HG03378 (cell line): ENCODE results near the gene ATP5F1A.

ENCODE experiments used
- ATAC-seq: cut with Tn5 transposase; IDR thresholded peaks from one replicate; pipeline ENCODE4 v1.9.1; 2021; ENCODE audit warnings: mild to moderate bottlenecking, moderate library complexity; ENCODE audit not compliant: unreplicated experiment

The ATP5F1A gene

GRCh38 chr18:46073474-46074331 is 24.4 kb downstream of the ATP5F1A start:
- no peak for ATAC-seq

GRCh38 chr18:46072959-46073358 is 25.1 kb downstream of the ATP5F1A start:
- no peak for ATAC-seq

- ATAC-seq, result no peak
Measured at GRCh38 chr18:46072376-46072867, 25.7 kb downstream of the ATP5F1A start.

GRCh38 chr18:46071653-46072375 is 26.3 kb downstream of the ATP5F1A start, which contains the start of gene PSTPIP2:
TSS of gene PSTPIP2 (minus strand) at chr18:46072260. CDS start at chr18:46072188, 72 bp downstream.
- no peak for ATAC-seq

GRCh38 chr18:46070815-46071652 is 27.1 kb downstream of the ATP5F1A start:
- no peak for ATAC-seq

- ATAC-seq, result no peak
Measured at GRCh38 chr18:46070232-46070631, 27.9 kb downstream of the ATP5F1A start.

GRCh38 chr18:46069524-46069923 is 28.6 kb downstream of the ATP5F1A start:
- ATAC-seq, result no peak

- no peak for ATAC-seq
Measured at GRCh38 chr18:46068763-46069162, 29.3 kb downstream of the ATP5F1A start.

- no peak for ATAC-seq
Measured at GRCh38 chr18:46067438-46068007, 30.6 kb downstream of the ATP5F1A start.

- ATAC-seq, result no peak
Measured at GRCh38 chr18:46062781-46063180, 35.3 kb downstream of the ATP5F1A start.

GRCh38 chr18:46061796-46062195 is 36.3 kb downstream of the ATP5F1A start:
- ATAC-seq, result no peak

GRCh38 chr18:46061387-46061786 is 36.7 kb downstream of the ATP5F1A start:
- ATAC-seq, result no peak

- no peak for ATAC-seq
Measured at GRCh38 chr18:46060359-46060841, 37.7 kb downstream of the ATP5F1A start.

GRCh38 chr18:46055838-46056230 is 42.3 kb downstream of the ATP5F1A start:
- peak; percentile 43 for ATAC-seq

- peak; percentile 66 for ATAC-seq
Measured at GRCh38 chr18:46054956-46055837, 42.9 kb downstream of the ATP5F1A start.

GRCh38 chr18:46053368-46054095 is 44.6 kb downstream of the ATP5F1A start:
- ATAC-seq, result no peak

GRCh38 chr18:46051731-46052461 is 46.2 kb downstream of the ATP5F1A start:
- ATAC-seq, result no peak

- ATAC-seq, result no peak
Measured at GRCh38 chr18:46050268-46050667, 47.8 kb downstream of the ATP5F1A start.
